BE2C (cell line): ENCODE results near the gene XXYLT1.

ENCODE experiments used
- DNase-seq: peaks from one replicate; pipeline ENCODE4 v3.0.0-alpha.2; 2020
- H3K27me3 ChIP-seq: fragments of 250-450 bp; sonication (Bioruptor Pico); 2 replicates; pipeline ENCODE4 v1.5.1; 2020; ENCODE audit warnings: mild to moderate bottlenecking
- H3K36me3 ChIP-seq: fragments of 250-450 bp; sonication (Bioruptor Pico); 2 replicates; pipeline ENCODE4 v1.5.1; 2020; ENCODE audit warnings: mild to moderate bottlenecking
- H3K4me1 ChIP-seq: fragments of 250-450 bp; sonication (Bioruptor Pico); 2 replicates; pipeline ENCODE4 v1.5.1; 2020
- H3K4me3 ChIP-seq: 2 replicates; pipeline ENCODE4 v1.5.1; 2011; ENCODE audit warnings: low read depth, low read length
- H3K9me3 ChIP-seq: fragments of 250-450 bp; sonication (Bioruptor Pico); 2 replicates; pipeline ENCODE4 v1.5.1; 2020
- TF ChIP-seq, protein P1 (sequence below): IDR thresholded peaks from 2 replicates; pipeline ENCODE4 v1.5.1; 2012; ENCODE audit warnings: mild to moderate bottlenecking, low read depth, low read length

Gene XXYLT1

GRCh38 chr3:195169011-195169649 lies 101.8 kb downstream of the XXYLT1 start:
- Histone ChIP-seq H3K4me1 (no peaks in the 10 kb centered on the region; the same call in 1 of the 2 replicates), H3K36me3 (no peaks in the 10 kb centered on the region), H3K4me3 (no peak overlapping the region), H3K27me3 (no peaks in the 10 kb centered on the region), H3K9me3 (no peaks in the 10 kb centered on the region)
- DNase-seq: no peak
- TF ChIP-seq, protein P1, sequence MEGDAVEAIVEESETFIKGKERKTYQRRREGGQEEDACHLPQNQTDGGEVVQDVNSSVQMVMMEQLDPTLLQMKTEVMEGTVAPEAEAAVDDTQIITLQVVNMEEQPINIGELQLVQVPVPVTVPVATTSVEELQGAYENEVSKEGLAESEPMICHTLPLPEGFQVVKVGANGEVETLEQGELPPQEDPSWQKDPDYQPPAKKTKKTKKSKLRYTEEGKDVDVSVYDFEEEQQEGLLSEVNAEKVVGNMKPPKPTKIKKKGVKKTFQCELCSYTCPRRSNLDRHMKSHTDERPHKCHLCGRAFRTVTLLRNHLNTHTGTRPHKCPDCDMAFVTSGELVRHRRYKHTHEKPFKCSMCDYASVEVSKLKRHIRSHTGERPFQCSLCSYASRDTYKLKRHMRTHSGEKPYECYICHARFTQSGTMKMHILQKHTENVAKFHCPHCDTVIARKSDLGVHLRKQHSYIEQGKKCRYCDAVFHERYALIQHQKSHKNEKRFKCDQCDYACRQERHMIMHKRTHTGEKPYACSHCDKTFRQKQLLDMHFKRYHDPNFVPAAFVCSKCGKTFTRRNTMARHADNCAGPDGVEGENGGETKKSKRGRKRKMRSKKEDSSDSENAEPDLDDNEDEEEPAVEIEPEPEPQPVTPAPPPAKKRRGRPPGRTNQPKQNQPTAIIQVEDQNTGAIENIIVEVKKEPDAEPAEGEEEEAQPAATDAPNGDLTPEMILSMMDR: no peak

DNA sequence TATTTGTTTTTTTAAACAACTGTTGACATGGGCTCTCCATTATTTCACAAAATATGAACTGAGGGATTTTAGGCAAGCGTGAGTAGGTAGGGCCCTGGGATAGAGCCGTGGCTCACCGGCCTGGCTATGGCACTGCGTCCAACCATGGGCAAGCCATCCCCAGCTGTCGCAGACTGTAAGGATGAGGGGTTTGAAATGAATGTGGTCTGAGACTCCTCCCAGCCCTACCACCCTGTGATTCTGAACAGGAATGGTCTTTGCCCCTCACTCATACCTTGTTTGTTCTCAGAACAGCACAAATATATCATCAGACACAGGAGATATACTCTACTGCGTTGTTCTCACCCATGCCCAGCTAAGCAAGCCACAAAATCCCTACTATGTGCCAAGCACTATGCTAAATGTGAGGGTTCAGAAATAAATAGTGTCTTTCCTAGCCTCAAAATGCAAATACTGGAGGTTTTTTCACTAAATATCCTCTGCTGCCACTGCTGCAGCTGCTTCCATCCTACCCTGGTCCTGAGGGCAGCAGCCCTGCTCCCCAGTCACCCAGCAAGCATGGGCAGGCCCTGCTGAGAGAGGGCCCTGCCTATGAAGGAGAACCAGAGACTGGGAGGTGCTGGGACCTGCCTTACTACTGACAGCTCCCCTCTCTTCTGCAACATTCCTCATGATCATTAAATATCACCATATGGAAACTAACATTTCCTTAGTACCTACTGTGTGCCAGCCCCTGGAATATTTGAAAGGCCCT lies 102.8 kb downstream of the XXYLT1 start:
- H3K9me3 ChIP-seq: no peaks in the 10 kb centered on the region
- no peaks in the 10 kb centered on the region for H3K27me3 ChIP-seq
- TF ChIP-seq, protein P1: no peak
- H3K4me3 ChIP-seq: no peak overlapping the region
- DNase-seq: no peak
- no peaks in the 10 kb centered on the region; the same call in 1 of the 2 replicates for H3K4me1 ChIP-seq
- H3K36me3 ChIP-seq: no peaks in the 10 kb centered on the region

DNA sequence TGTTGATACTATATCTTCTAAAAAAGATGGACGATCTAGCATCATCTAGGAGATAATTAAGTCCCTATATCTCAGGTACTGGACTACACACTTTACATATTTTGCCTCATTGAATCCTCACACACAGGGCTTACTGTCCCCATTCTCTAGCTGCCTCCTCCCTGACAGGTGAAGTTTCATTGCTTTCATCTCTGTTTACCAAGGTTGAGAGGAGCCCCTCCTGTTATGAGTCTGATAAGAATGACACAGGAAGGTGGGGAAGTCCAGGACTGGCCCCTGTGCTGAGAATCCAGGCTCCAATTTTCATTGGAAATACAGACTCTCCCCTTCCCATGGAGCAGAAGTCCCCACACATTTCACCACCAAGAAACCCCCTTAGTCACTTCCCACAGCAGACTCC lies 105.2 kb downstream of the XXYLT1 start:
- Histone ChIP-seq H3K27me3 (no peaks in the 10 kb centered on the region), H3K9me3 (no peaks in the 10 kb centered on the region), H3K4me1 (peaks cover 4% of the 10 kb centered on the region), H3K4me3 (no peak overlapping the region), H3K36me3 (no peaks in the 10 kb centered on the region)
- TF ChIP-seq, protein P1: no peak
- no peak for DNase-seq

GRCh38 chr3:195165265-195165609 lies 105.7 kb downstream of the XXYLT1 start:
- no peak overlapping the region for H3K4me3 ChIP-seq
- TF ChIP-seq, protein P1: no peak
- DNase-seq: no peak
- no peaks in the 10 kb centered on the region for H3K36me3 ChIP-seq
- peaks cover 6% of the 10 kb centered on the region for H3K4me1 ChIP-seq
- no peaks in the 10 kb centered on the region for H3K27me3 ChIP-seq
- H3K9me3 ChIP-seq: no peaks in the 10 kb centered on the region

DNA sequence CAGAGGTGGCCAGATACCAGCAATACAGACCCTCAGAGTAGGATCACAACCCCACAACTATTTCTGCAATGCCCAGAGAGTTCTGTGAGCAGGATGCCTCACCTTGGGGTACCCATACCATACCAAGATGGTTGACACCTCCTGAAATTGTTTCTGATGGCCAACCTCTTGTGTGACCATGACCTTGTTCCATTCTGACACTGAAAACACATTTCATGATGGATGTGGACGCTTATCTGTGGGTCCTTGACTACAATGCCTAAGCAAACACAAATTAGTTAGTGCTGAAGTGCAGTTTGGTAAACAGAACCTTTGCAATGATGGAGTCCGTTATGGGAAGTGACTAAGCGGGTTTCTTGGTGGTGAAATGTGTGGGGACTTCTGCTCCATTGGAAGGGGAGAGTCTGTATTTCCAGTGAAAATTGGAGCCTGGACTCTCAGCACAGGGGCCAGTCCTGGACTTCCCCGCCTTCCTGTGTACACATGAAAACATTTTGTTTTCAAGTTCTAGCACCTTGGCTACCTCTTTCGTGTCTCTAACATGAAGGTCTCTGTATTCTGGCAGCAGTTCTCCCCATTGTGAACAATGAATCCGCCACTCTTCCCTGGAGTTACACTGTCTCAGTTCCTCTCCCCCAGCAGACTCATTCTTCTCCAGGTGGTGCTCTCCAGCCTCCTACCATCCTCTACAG lies 106.2 kb downstream of the XXYLT1 start:
- TF ChIP-seq, protein P1: no peak
- Histone ChIP-seq H3K36me3 (no peaks in the 10 kb centered on the region), H3K4me3 (no peak overlapping the region), H3K27me3 (no peaks in the 10 kb centered on the region), H3K4me1 (peaks cover 11% of the 10 kb centered on the region), H3K9me3 (no peaks in the 10 kb centered on the region)
- DNase-seq: no peak
